ENCODE measurements around the gene AQP7.
"Not testable (repeated sequence)": the region's sequence is repeated elsewhere in the genome, so short reads cannot be mapped to it uniquely, and the experiment has no call there.

Gene AQP7

GRCh38 chr9:33431420-33431819 lies 29.1 kb upstream of the AQP7 start:
- no peak for DNase-seq

- DNase-seq, result no peak
These were observed 28.6 kb upstream of the AQP7 start for GRCh38 chr9:33430942-33431341.

- no peak for DNase-seq
These were observed 27.1 kb upstream of the AQP7 start for GRCh38 chr9:33429256-33429985.

GRCh38 chr9:33426843-33427293 lies 24.5 kb upstream of the AQP7 start:
- no peak for DNase-seq

- DNase-seq, result no peak
These were observed 22.8 kb upstream of the AQP7 start for GRCh38 chr9:33425128-33425533.

- not testable (repeated sequence) for DNase-seq
These were observed 22.1 kb upstream of the AQP7 start for GRCh38 chr9:33424492-33424891.

- DNase-seq, result not testable (repeated sequence)
These were observed 21.7 kb upstream of the AQP7 start for GRCh38 chr9:33424043-33424442.

GRCh38 chr9:33419708-33420303 lies 17.4 kb upstream of the AQP7 start:
- DNase-seq, result no peak

GRCh38 chr9:33418090-33418489 lies 15.7 kb upstream of the AQP7 start:
- DNase-seq, result no peak

GRCh38 chr9:33416996-33417395 lies 14.6 kb upstream of the AQP7 start:
- no peak for DNase-seq

- DNase-seq, result peak; percentile 21
These were observed 13.2 kb upstream of the AQP7 start for GRCh38 chr9:33415501-33416038.

- no peak for DNase-seq
These were observed 12.6 kb upstream of the AQP7 start for GRCh38 chr9:33414889-33415500.

- no peak for DNase-seq
These were observed 11.9 kb upstream of the AQP7 start for GRCh38 chr9:33414268-33414667.

GRCh38 chr9:33408087-33408486 lies 5.7 kb upstream of the AQP7 start:
- no peak for DNase-seq

- no peak for DNase-seq
These were observed 4.7 kb upstream of the AQP7 start for GRCh38 chr9:33407061-33407460.

GRCh38 chr9:33404788-33405362 lies 2.5 kb upstream of the AQP7 start:
- no peak for DNase-seq

GRCh38 chr9:33403941-33404787 lies 1.8 kb upstream of the AQP7 start:
- DNase-seq, result no peak

- DNase-seq, result not testable (repeated sequence)
These were observed 559 bp downstream of the AQP7 start for GRCh38 chr9:33401809-33402208.

GRCh38 chr9:33399047-33399446 lies 3.3 kb downstream of the AQP7 start:
- DNase-seq, result not testable (repeated sequence)

GRCh38 chr9:33397801-33398200 lies 4.6 kb downstream of the AQP7 start:
- not testable (repeated sequence) for DNase-seq

- not testable (repeated sequence) for DNase-seq
These were observed 7.0 kb downstream of the AQP7 start for GRCh38 chr9:33395159-33395879.

GRCh38 chr9:33393986-33394385 lies 8.4 kb downstream of the AQP7 start:
- DNase-seq, result not testable (repeated sequence)
